A549 (cell line): ENCODE data around the gene FOCAD. TPM values are rescaled to one million over a fixed set of nuclear protein-coding genes. Genes with fewer than 3 reads are reported as not detected.

Source experiments
- ATAC-seq, 2 experiments: fragments of 200-7000 bp in 1 of 2; fragments of >200 bp in 1 of 2; cut with Nextera tagmentation in 1 of 2; cut with Tn5 transposase in 1 of 2; 3 replicates each; pipeline versions ENCODE4 v1.8.0 to v1.9.1; 2018 to 2020; ENCODE audit warnings: mild to moderate bottlenecking in 1 of 2, moderate library complexity in 1 of 2
- CTCF ChIA-PET: fragments of 300-600 bp; sonication (Branson Sonifier 250); formaldehyde crosslinking; extraction: SDS; loops from one replicate; lab custom pipeline; 2021; ENCODE audit warnings: antibody characterized with exemption, inconsistent platforms; lab: Yijun Ruan, JAX
- POLR2A ChIA-PET: fragments of 350-600 bp; formaldehyde crosslinking; extraction: SDS; loops from one replicate; lab custom pipeline; 2021; ENCODE audit warnings: antibody characterized with exemption, inconsistent platforms; lab: Yijun Ruan, JAX
- DNase-seq, 2 experiments: peaks; one replicate each; pipeline versions ENCODE4 v3.0.0 to v3.0.0-alpha.2; 2011 to 2016; ENCODE audit warnings: low read depth in 1 of 2, low spot score in 1 of 2
- FAIRE-seq: peaks from 2 replicates; lab custom pipeline; 2011; peaks lifted over from hg19 to GRCh38; lab: Jason Lieb, UNC
- H3K27ac ChIP-seq, 2 experiments: fragments of >200 bp; sonication (Bioruptor Twin); formaldehyde crosslinking; 3 replicates each; pipeline ENCODE4 v1.5.1; 2016 to 2017
- H3K4me1 ChIP-seq: fragments of >200 bp; sonication (Bioruptor Twin); formaldehyde crosslinking; 3 replicates; pipeline ENCODE4 v1.6.1; 2016
- H3K4me2 ChIP-seq: fragments of >200 bp; sonication (Bioruptor Twin); formaldehyde crosslinking; 3 replicates; pipeline ENCODE4 v1.6.1; 2016
- H3K4me3 ChIP-seq: fragments of >200 bp; sonication (Bioruptor Twin); formaldehyde crosslinking; 3 replicates; pipeline ENCODE4 v1.5.1; 2016
- H3K9me3 ChIP-seq: fragments of >200 bp; sonication (Bioruptor Twin); formaldehyde crosslinking; 3 replicates; pipeline ENCODE4 v1.6.1; 2016
- BCL3 ChIP-seq: fragments of >200 bp; sonication (Bioruptor Twin); formaldehyde crosslinking; IDR thresholded peaks from 3 replicates; pipeline ENCODE4 v1.6.1; 2016
- EHF ChIP-seq: fragments of 250-450 bp; sonication (Bioruptor Pico); IDR thresholded peaks from 2 replicates; pipeline ENCODE4 v1.5.0; 2020; ENCODE audit warnings: mild to moderate bottlenecking
- EP300 ChIP-seq, 2 experiments: fragments of >200 bp; sonication (Bioruptor Twin); formaldehyde crosslinking; IDR thresholded peaks; 2 replicates in 1 of 2; 3 replicates in 1 of 2; pipeline ENCODE4 v1.6.1; 2016 to 2017
- FOSB ChIP-seq: fragments of 250-450 bp; sonication (Bioruptor Pico); IDR thresholded peaks from 2 replicates; pipeline ENCODE4 v1.5.0; 2020; ENCODE audit warnings: mild to moderate bottlenecking, moderate library complexity
- HDAC2 ChIP-seq: fragments of 200-600 bp; sonication (generic); IDR thresholded peaks from 2 replicates; pipeline ENCODE4 v1.6.1; 2016
- HOXA7 ChIP-seq: fragments of 250-450 bp; sonication (Bioruptor Pico); IDR thresholded peaks from 2 replicates; pipeline ENCODE4 v1.5.0; 2020; ENCODE audit warnings: mild to moderate bottlenecking, moderate library complexity
- JUNB ChIP-seq: fragments of >200 bp; sonication (Bioruptor Twin); formaldehyde crosslinking; IDR thresholded peaks from 2 replicates; pipeline ENCODE4 v1.6.1; 2016
- KDM1A ChIP-seq: fragments of 200-600 bp; sonication (generic); IDR thresholded peaks from 2 replicates; pipeline ENCODE4 v1.6.1; 2016; ENCODE audit warnings: low read depth, mild to moderate bottlenecking
- KDM5A ChIP-seq: fragments of 200-600 bp; sonication (generic); IDR thresholded peaks from 2 replicates; pipeline ENCODE4 v1.6.1; 2016; ENCODE audit warnings: antibody characterized with exemption, mild to moderate bottlenecking
- MAFK ChIP-seq: fragments of 450-650 bp; IDR thresholded peaks from 2 replicates; pipeline ENCODE4 v1.6.1; 2014; ENCODE audit not compliant: partially characterized antibody
- MYC ChIP-seq: IDR thresholded peaks from 2 replicates; pipeline ENCODE4 v1.6.1; 2012; ENCODE audit warnings: mild to moderate bottlenecking, inconsistent platforms, low read length, improper control_type of control experiment, borderline replicate concordance
- NR3C1 ChIP-seq: fragments of >200 bp; sonication (Bioruptor Twin); formaldehyde crosslinking; IDR thresholded peaks from 3 replicates; pipeline ENCODE4 v1.6.1; 2017
- PHF8 ChIP-seq: fragments of 200-600 bp; sonication (generic); IDR thresholded peaks from 2 replicates; pipeline ENCODE4 v1.6.1; 2016; ENCODE audit warnings: low read depth, mild to moderate bottlenecking, antibody characterized with exemption, moderate library complexity, borderline replicate concordance
- RCOR1 ChIP-seq: fragments of 150-350 bp; IDR thresholded peaks from 2 replicates; pipeline ENCODE4 v1.6.1; 2014; ENCODE audit warnings: antibody characterized with exemption, low read length, low read depth
- REST ChIP-seq: fragments of 200-600 bp; sonication (generic); IDR thresholded peaks from 2 replicates; pipeline ENCODE4 v1.6.1; 2016; ENCODE audit warnings: antibody characterized with exemption, mild to moderate bottlenecking, moderate library complexity
- SREBF2 ChIP-seq: fragments of 450-650 bp; IDR thresholded peaks from 2 replicates; pipeline ENCODE4 v1.6.1; 2014; ENCODE audit warnings: mild to moderate bottlenecking, moderate library complexity
- USF2 ChIP-seq: fragments of 450-650 bp; IDR thresholded peaks from 2 replicates; pipeline ENCODE4 v1.6.1; 2014; ENCODE audit warnings: antibody characterized with exemption
- ZNF302 ChIP-seq: fragments of 250-450 bp; sonication (Bioruptor Pico); IDR thresholded peaks from 2 replicates; pipeline ENCODE4 v1.9.0; 2021; ENCODE audit warnings: inconsistent platforms, mild to moderate bottlenecking, moderate library complexity
- ZSCAN20 ChIP-seq: fragments of 250-450 bp; sonication (Bioruptor Pico); IDR thresholded peaks from 2 replicates; pipeline ENCODE4 v1.8.0; 2022; ENCODE audit warnings: mild to moderate bottlenecking, moderate library complexity
- WGBS: methylation state at CpG from one replicate; pipeline ENCODE4 v1.1.6; 2017; ENCODE audit errors: missing lambda C conversion rate; 5-methylcytosine and 5-hydroxymethylcytosine counted together
- polyA plus RNA-seq, 4 experiments: library from polyadenylated mRNA; depleted of rRNA in 3 of 4; stranded (reverse); fragments of >200 nt; fragmentation: RNase III in 1 of 4; extraction: RNeasy Plus Mini Kit Qiagen cat#74134 plus additional on column Dnase treatment in 1 of 4; gene quantifications; 2 replicates in 3 of 4; 3 replicates in 1 of 4; pipeline ENCODE4 v1.2.3, GENCODE V29; 2011 to 2017

FOCAD gene
- polyA plus RNA-seq, 2 of the 4 experiments (the other 2 are of a cell fraction) = 22.0 to 53.8 TPM

DNA sequence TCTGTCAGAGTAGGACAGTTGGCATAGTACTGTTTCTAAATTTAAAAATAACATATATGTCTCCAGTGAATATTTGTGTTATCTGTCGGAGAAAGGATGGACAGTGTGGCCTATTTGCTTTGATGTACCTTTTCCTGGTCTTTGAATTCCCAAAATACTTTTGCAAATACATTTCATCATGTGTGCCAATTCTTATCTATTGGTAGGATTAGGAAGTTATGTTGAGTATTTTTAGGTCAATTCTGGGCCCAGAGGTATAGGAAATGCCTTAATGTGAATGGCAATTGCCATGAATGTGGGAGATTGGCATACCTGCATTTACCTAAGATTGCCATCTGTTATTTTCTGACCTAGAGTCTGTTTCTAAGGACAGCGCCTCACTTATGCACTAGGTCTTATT lies 5.8 kb downstream of the FOCAD start:
- POLR2A ChIA-PET = no interaction called here
- no peak overlapping the region for H3K27ac ChIP-seq
- peaks cover 12% of the 10 kb centered on the region for H3K4me1 ChIP-seq
- DNase-seq = no peak
- H3K4me2 ChIP-seq = no peak overlapping the region
- 95% methylated on average over 2 of the region's 2 CpGs for WGBS
- no peak for TF ChIP-seq EHF
- TF ChIP-seq MYC = no peak
- TF ChIP-seq ZSCAN20 (CRISPR knock-in tag) = no peak
- no peak for TF ChIP-seq ZNF302 (CRISPR knock-in tag)
- no peak for TF ChIP-seq SREBF2
- TF ChIP-seq FOSB (CRISPR knock-in tag) = no peak
- TF ChIP-seq HDAC2 = no peak
- no peak for TF ChIP-seq MAFK
- no peak for TF ChIP-seq KDM5A
- TF ChIP-seq, all 56 proteins: peak for 0
- CTCF ChIA-PET = interaction anchor here (1.0 to 1.2 kb wide), 2 partner anchors 28 to 65 kb away, joined by 3 to 5 read pairs; no protein-coding TSS in a partner anchor
- ATAC-seq (no peak), FAIRE-seq (no peak)
- H3K9me3 ChIP-seq = no peaks in the 10 kb centered on the region
- no peak overlapping the region for H3K4me3 ChIP-seq

DNA sequence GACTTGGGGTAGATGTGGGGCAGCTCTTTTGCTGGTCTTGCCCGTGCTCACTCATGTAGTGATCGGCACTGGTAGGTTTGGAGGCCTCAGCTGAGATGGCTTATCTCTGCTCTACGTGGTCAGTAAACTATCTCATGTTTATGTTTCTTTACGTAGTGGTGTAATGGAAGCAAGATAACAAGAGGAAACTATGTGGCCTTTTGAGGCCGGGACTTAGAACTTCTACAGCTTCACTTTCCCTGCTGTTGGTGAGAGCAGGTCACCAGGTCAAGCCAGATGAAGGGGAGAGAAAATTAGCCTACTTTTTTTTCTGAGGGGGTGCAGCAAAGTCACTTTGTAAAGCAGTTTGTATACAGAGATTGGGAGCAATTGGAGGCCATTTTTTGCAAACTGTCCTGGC lies 8.5 kb downstream of the FOCAD start:
- 92% methylated on average over 5 of the region's 5 CpGs for WGBS
- Histone ChIP-seq H3K9me3 (no peaks in the 10 kb centered on the region), H3K4me2 (no peak overlapping the region), H3K27ac (no peak overlapping the region), H3K4me1 (no peaks in the 10 kb centered on the region), H3K4me3 (no peak overlapping the region)
- TF ChIP-seq BCL3 = no peak
- POLR2A ChIA-PET = no interaction called here
- DNase-seq (no peak), FAIRE-seq (no peak), ATAC-seq (no peak)
- CTCF ChIA-PET = no interaction called here

DNA sequence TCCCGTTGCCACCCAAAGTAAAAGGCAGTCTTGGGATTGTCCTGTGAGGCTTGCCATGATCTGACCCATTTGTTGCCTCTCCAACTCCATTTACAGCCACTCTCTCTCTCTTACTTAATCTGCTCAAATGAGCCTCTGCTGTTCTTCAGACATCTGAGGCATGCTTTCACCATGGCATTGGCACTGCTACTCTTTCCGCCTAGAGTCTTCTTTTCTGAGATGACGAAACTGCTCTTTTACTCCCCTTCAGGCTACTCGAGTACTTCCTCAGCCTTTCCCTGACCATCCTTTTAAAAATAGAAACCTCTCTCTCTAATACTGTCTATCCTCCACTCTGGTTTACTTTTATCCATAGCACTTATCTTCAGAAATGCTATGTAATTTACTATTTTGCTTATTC lies 9.0 kb downstream of the FOCAD start:
- H3K4me2 ChIP-seq = no peak overlapping the region
- WGBS = 94% methylated on average over 4 of the region's 4 CpGs
- H3K9me3 ChIP-seq = no peaks in the 10 kb centered on the region
- no peak for TF ChIP-seq KDM1A
- no peak overlapping the region for H3K27ac ChIP-seq
- CTCF ChIA-PET = interaction anchor here (1.5 kb wide), 1 partner anchor 15 kb away, joined by 5 read pairs; no protein-coding TSS in a partner anchor
- no peaks in the 10 kb centered on the region for H3K4me1 ChIP-seq
- POLR2A ChIA-PET = no interaction called here
- DNase-seq (no peak), FAIRE-seq (no peak), ATAC-seq (no peak)
- no peak overlapping the region for H3K4me3 ChIP-seq

DNA sequence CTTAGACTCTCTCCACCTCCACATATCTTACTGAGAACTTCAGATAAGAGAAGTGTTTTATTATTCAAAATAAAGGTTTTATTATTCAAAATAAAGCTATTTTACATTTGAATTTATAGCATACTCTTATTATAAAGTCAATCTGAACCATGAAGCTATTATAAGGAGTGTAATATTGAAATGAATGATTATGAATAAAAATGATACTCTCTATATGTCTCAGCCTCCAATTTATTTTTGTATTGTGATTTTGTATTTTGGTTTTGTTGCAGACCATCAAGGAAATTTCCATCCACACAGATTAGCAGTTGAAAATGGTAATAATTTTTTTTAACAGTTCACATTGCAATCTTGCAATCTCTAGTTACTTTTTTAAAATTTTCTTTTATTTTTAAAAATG lies 10.2 kb downstream of the FOCAD start:
- ChIA-PET CTCF (interaction anchor here (1.5 kb wide), 1 partner anchor 14 kb away, joined by 5 read pairs; no protein-coding TSS in a partner anchor), POLR2A (no interaction called here)
- no peak for FAIRE-seq
- Histone ChIP-seq H3K4me1 (no peaks in the 10 kb centered on the region), H3K4me3 (no peak overlapping the region), H3K9me3 (no peaks in the 10 kb centered on the region), H3K4me2 (no peak overlapping the region), H3K27ac (no peak overlapping the region)
- ATAC-seq = no peak
- TF ChIP-seq NR3C1 (no peak), USF2 (no peak), JUNB (no peak), REST (no peak), EP300 (IDR thresholded peaks at IDR 0.05) (no peak), SREBF2 (no peak), HDAC2 (no peak), HOXA7 (CRISPR knock-in tag) (no peak), RCOR1 (no peak), PHF8 (no peak)
- DNase-seq = no peak
